Measurements from ENCODE around the gene FST.

DNA sequence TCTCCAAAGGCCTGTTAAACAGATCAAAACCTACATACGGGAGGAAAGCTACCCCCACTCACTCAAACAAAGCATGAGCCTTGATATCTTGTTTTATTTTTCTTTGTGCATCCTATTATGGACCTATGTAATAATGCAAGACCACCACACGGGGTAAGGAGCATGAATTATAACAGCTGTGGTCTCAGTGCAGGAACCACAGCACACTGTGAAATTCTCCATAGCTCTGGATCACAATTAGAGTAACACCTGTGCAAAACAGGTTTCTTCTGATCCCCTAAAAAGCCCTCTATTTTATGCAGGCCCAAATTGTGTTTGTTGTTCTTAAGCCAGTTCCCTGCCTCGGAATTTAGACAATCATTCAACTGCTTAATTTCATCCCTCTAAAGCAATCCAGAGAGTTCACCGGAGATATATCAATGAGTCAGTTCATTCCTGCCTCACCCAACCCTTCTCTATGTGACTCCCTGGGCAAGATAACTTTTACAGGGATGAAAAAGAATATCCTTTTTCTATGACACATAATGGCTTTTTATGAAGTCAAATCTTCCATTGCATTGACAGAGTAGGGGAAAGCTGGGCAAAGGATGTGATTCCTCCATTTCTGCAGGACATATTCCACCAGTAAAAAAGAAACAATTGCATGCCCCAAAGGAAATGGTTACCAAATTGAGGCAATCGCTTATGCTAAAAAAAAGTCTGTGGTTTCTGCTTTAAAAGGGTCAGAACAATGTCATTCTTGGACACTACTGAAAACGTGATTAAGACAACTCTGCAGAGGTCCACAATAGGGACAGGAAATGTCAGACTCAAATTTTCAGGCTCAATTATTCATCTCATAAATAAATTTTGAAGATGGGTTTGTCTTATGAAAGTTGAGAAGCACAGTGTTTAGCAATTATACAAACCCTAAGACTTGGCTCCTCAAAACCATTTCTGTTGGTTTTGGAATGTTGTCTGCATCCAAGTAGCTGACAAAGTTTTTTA, 41.6 kb upstream of the FST start:
- TF ChIP-seq, protein P1, sequence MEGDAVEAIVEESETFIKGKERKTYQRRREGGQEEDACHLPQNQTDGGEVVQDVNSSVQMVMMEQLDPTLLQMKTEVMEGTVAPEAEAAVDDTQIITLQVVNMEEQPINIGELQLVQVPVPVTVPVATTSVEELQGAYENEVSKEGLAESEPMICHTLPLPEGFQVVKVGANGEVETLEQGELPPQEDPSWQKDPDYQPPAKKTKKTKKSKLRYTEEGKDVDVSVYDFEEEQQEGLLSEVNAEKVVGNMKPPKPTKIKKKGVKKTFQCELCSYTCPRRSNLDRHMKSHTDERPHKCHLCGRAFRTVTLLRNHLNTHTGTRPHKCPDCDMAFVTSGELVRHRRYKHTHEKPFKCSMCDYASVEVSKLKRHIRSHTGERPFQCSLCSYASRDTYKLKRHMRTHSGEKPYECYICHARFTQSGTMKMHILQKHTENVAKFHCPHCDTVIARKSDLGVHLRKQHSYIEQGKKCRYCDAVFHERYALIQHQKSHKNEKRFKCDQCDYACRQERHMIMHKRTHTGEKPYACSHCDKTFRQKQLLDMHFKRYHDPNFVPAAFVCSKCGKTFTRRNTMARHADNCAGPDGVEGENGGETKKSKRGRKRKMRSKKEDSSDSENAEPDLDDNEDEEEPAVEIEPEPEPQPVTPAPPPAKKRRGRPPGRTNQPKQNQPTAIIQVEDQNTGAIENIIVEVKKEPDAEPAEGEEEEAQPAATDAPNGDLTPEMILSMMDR (conservative IDR thresholded peaks at IDR 0.05 in 1 of 2, IDR thresholded peaks at IDR 0.05 in 1 of 2; ENCODE audit: low read depth in 1 of 2, low read length in 2 of 2): no peak
- no peak for TF ChIP-seq EZH2 (IDR thresholded peaks at IDR 0.05; ENCODE audit: low read length, missing control alignments)
